Keratinocyte (primary cell): Measurements from ENCODE around the gene KRT77. TPM values are rescaled to one million over a fixed set of nuclear protein-coding genes. Genes with fewer than 3 reads are reported as not detected.

Source experiments
- DNase-seq: peaks from one replicate; pipeline ENCODE4 v3.0.0-alpha.2; 2011; ENCODE audit warnings: low read depth, missing footprints, low spot score
- FAIRE-seq: peaks from 2 replicates; lab custom pipeline; 2011; peaks lifted over from hg19 to GRCh38; lab: Jason Lieb, UNC
- H2AFZ ChIP-seq: 2 replicates; pipeline ENCODE4 v1.6.0; 2012; ENCODE audit warnings: low read length, control low read depth, inconsistent platforms; ENCODE audit not compliant: control insufficient read depth
- H3K27ac ChIP-seq: 2 replicates; pipeline ENCODE4 v1.5.1; 2011; ENCODE audit warnings: low read length; ENCODE audit not compliant: control insufficient read depth, insufficient read depth
- H3K27me3 ChIP-seq: 3 replicates; pipeline ENCODE4 v1.6.0; 2011; ENCODE audit warnings: low read length; ENCODE audit not compliant: control insufficient read depth, insufficient read depth; ENCODE audit errors: extremely low read depth
- H3K36me3 ChIP-seq, 2 experiments: 2 replicates in 1 of 2; 3 replicates in 1 of 2; pipeline ENCODE4 v1.5.1; 2011; ENCODE audit warnings: low read length in 2 of 2, mild to moderate bottlenecking in 1 of 2; ENCODE audit not compliant: control insufficient read depth in 2 of 2, insufficient read depth in 2 of 2; ENCODE audit errors: extremely low read depth in 1 of 2
- H3K4me1 ChIP-seq: 3 replicates; pipeline ENCODE4 v1.5.1; 2011; ENCODE audit warnings: low read length; ENCODE audit not compliant: control insufficient read depth, insufficient read depth; ENCODE audit errors: extremely low read depth
- H3K4me2 ChIP-seq: 3 replicates; pipeline ENCODE4 v1.6.0; 2011; ENCODE audit warnings: low read depth, low read length; ENCODE audit not compliant: control insufficient read depth, insufficient read depth; ENCODE audit errors: extremely low read depth
- H3K4me3 ChIP-seq, 3 experiments: fragments of 200-600 bp in 1 of 3; sonication (generic) in 1 of 3; 2 replicates in 2 of 3; 3 replicates in 1 of 3; pipeline ENCODE4 v1.5.1; 2011 to 2016; ENCODE audit warnings: low read length in 3 of 3, mild to moderate bottlenecking in 3 of 3, control low read depth in 2 of 3, inconsistent platforms in 1 of 3, low read depth in 1 of 3, mixed read lengths in 1 of 3, mixed run types in 1 of 3, moderate library complexity in 1 of 3; ENCODE audit not compliant: control insufficient read depth in 2 of 3, insufficient read depth in 2 of 3; ENCODE audit errors: extremely low read depth in 1 of 3
- H3K79me2 ChIP-seq: 2 replicates; pipeline ENCODE4 v1.6.0; 2012; ENCODE audit warnings: low read length; ENCODE audit not compliant: control insufficient read depth, insufficient read depth
- H3K9ac ChIP-seq: 3 replicates; pipeline ENCODE4 v1.6.0; 2011; ENCODE audit warnings: low read length; ENCODE audit not compliant: control insufficient read depth, insufficient read depth; ENCODE audit errors: extremely low read depth
- H3K9me1 ChIP-seq: 3 replicates; pipeline ENCODE4 v1.6.0; 2011; ENCODE audit warnings: low read length; ENCODE audit not compliant: control insufficient read depth, insufficient read depth; ENCODE audit errors: extremely low read depth
- H3K9me3 ChIP-seq: 2 replicates; pipeline ENCODE4 v1.5.1; 2012; ENCODE audit warnings: low read depth, low read length; ENCODE audit not compliant: control insufficient read depth
- H4K20me1 ChIP-seq: 3 replicates; pipeline ENCODE4 v1.6.0; 2011; ENCODE audit warnings: low read length; ENCODE audit not compliant: control insufficient read depth, insufficient read depth; ENCODE audit errors: extremely low read depth
- CTCF ChIP-seq, 3 experiments: IDR thresholded peaks in 1 of 3; conservative IDR thresholded peaks in 1 of 3; optimal IDR thresholded peaks in 1 of 3; 2 replicates in 2 of 3; 3 replicates in 1 of 3; pipeline versions ENCODE3 to v1.5.1; 2011; ENCODE audit warnings: low read length in 3 of 3, mild to moderate bottlenecking in 3 of 3, moderate library complexity in 2 of 3, control low read depth in 1 of 3, inconsistent platforms in 1 of 3; ENCODE audit not compliant: insufficient read depth in 2 of 3; ENCODE audit errors: extremely low read depth in 1 of 3
- EZH2 ChIP-seq: IDR thresholded peaks from one replicate; pipeline ENCODE4 v1.6.1; 2012; ENCODE audit warnings: inconsistent platforms, mild to moderate bottlenecking, low read length, moderate library complexity
- dilution Hi-C: fragments of 300-500 bp; cut with MboI; formaldehyde crosslinking; loops from one replicate; pipeline ENCODE4 v1.7.0; 2020; ENCODE audit warnings: low sequenced_read_pairs; ENCODE audit not compliant: extremely low pct_ligation_motif_present
- polyA plus RNA-seq, 5 experiments: library from polyadenylated mRNA; depleted of rRNA in 3 of 5; stranded (reverse) in 3 of 5; stranded (forward) in 1 of 5; unstranded in 1 of 5; fragments of >200 nt; gene quantifications; 1 replicate in 1 of 5; 2 replicates in 3 of 5; 3 replicates in 1 of 5; pipeline versions ENCODE4 v1.2.1 to v1.2.3, GENCODE V29; 2011 to 2012; ENCODE audit warnings: missing spikeins in 2 of 5, low read depth in 1 of 5, low replicate concordance in 1 of 5

The KRT77 gene
- polyA plus RNA-seq, 1 donor (not counting 4 experiments of a cell fraction or from before 2014, with no cell fraction given) = 1.3 TPM

- H3K36me3 ChIP-seq = no peaks in the 10 kb centered on the region
- H3K4me1 ChIP-seq = peaks cover 2% of the 10 kb centered on the region
- no peaks in the 10 kb centered on the region for H3K9me1 ChIP-seq
- H4K20me1 ChIP-seq = no peaks in the 10 kb centered on the region
- dilution Hi-C loops = no loop called here
- no peaks in the 10 kb centered on the region for H3K9me3 ChIP-seq
- no peak overlapping the region for H3K4me2 ChIP-seq
- peaks cover 7% of the 10 kb centered on the region for H3K27me3 ChIP-seq
- no peak for TF ChIP-seq CTCF (optimal IDR thresholded peaks at IDR 0.05 in 1 of 3, IDR thresholded peaks at IDR 0.05 in 1 of 3, conservative IDR thresholded peaks at IDR 0.05 in 1 of 3; ENCODE audit: extremely low read depth in 1 of 3, insufficient read depth in 2 of 3, low read length in 3 of 3)
- TF ChIP-seq EZH2 = no peak
- H2AFZ ChIP-seq = no peak overlapping the region
- DNase-seq (no peak), FAIRE-seq (no peak)
- no peak overlapping the region for H3K27ac ChIP-seq
- no peaks in the 10 kb centered on the region for H3K79me2 ChIP-seq
- H3K9ac ChIP-seq = no peak overlapping the region
- H3K4me3 ChIP-seq = no peak overlapping the region
These were observed 23.1 kb upstream of the KRT77 start for GRCh38 chr12:52726451-52726850.

- Histone ChIP-seq H3K4me1 (peaks cover 2% of the 10 kb centered on the region), H3K9ac (no peak overlapping the region), H3K9me3 (no peaks in the 10 kb centered on the region), H3K27me3 (no peaks in the 10 kb centered on the region), H3K9me1 (no peaks in the 10 kb centered on the region), H3K27ac (no peak overlapping the region), H3K36me3 (no peaks in the 10 kb centered on the region), H3K79me2 (no peaks in the 10 kb centered on the region), H3K4me3 (no peak overlapping the region), H4K20me1 (no peaks in the 10 kb centered on the region), H3K4me2 (no peak overlapping the region), H2AFZ (no peak overlapping the region)
- dilution Hi-C loops = no loop called here
- no peak for TF ChIP-seq CTCF (optimal IDR thresholded peaks at IDR 0.05 in 1 of 3, IDR thresholded peaks at IDR 0.05 in 1 of 3, conservative IDR thresholded peaks at IDR 0.05 in 1 of 3; ENCODE audit: extremely low read depth in 1 of 3, insufficient read depth in 2 of 3, low read length in 3 of 3)
- TF ChIP-seq EZH2 = no peak
- FAIRE-seq = no peak
- no peak for DNase-seq
These were observed 21.1 kb upstream of the KRT77 start for GRCh38 chr12:52724384-52724783.
